H1 (cell line): ENCODE data around the gene ERC1. TPM values are rescaled to one million over a fixed set of nuclear protein-coding genes. Genes with fewer than 3 reads are reported as not detected.

Experiments
- EZH2 ChIP-seq: fragments of 200-600 bp; sonication (generic); IDR thresholded peaks from 2 replicates; pipeline ENCODE4 v1.7.1; 2012; ENCODE audit warnings: low read depth, mild to moderate bottlenecking, moderate library complexity, low read length, inconsistent platforms; ENCODE audit not compliant: severe bottlenecking
- GTF2F1 ChIP-seq: IDR thresholded peaks from 2 replicates; pipeline ENCODE4 v1.6.1; 2012; ENCODE audit warnings: low read depth, low read length, improper control_type of control experiment, borderline replicate concordance
- HDAC2 ChIP-seq, 2 experiments: fragments of 300-600 bp in 1 of 2; sonication (generic) in 1 of 2; IDR thresholded peaks; 2 replicates each; pipeline ENCODE4 v1.6.1; 2011 to 2012; ENCODE audit warnings: low read depth in 2 of 2, low read length in 2 of 2, mild to moderate bottlenecking in 2 of 2, moderate library complexity in 2 of 2, borderline replicate concordance in 1 of 2, inconsistent platforms in 1 of 2
- RAD21 ChIP-seq, 2 experiments: IDR thresholded peaks in 1 of 2; conservative IDR thresholded peaks in 1 of 2; 2 replicates each; pipeline ENCODE4 v1.6.1; 2011; ENCODE audit warnings: low read depth in 2 of 2, low read length in 2 of 2, improper control_type of control experiment in 1 of 2, inconsistent platforms in 1 of 2, mild to moderate bottlenecking in 1 of 2, moderate library complexity in 1 of 2
- SP4 ChIP-seq: IDR thresholded peaks from 2 replicates; pipeline ENCODE4 v1.6.1; 2012; ENCODE audit warnings: low read length, inconsistent platforms
- SRF ChIP-seq: IDR thresholded peaks from 2 replicates; pipeline ENCODE4 v1.6.1; 2011; ENCODE audit warnings: mild to moderate bottlenecking, low read depth, low read length, moderate library complexity
- TBP ChIP-seq: IDR thresholded peaks from 2 replicates; pipeline ENCODE4 v1.6.1; 2011; ENCODE audit warnings: low read depth, low read length, improper control_type of control experiment
- TCF12 ChIP-seq: IDR thresholded peaks from 2 replicates; pipeline ENCODE4 v1.6.1; 2011; ENCODE audit warnings: low read depth, mild to moderate bottlenecking, low read length
- polyA plus RNA-seq, 7 experiments: library from polyadenylated mRNA; depleted of rRNA in 3 of 7; stranded (reverse) in 5 of 7; unstranded in 2 of 7; fragments of >200 nt in 5 of 7; fragments of 200-250 nt in 2 of 7; gene quantifications; 1 replicate in 5 of 7; 2 replicates in 1 of 7; 4 replicates in 1 of 7; pipeline versions ENCODE4 v1.2.1 to v1.2.3, GENCODE V29; 2011 to 2013; ENCODE audit warnings: missing spikeins in 2 of 7, mixed read lengths in 2 of 7
- total RNA-seq: library from RNA; stranded (reverse); fragmentation: NEBNext Ultra II Directional; extraction: Animal tissue kit (Norgen Biotek cat#: 25700); gene quantifications from 2 replicates; pipeline ENCODE4 v1.2.1, GENCODE V29; 2021
- TF ChIP-seq, protein P1 (sequence below): fragments of 300-600 bp; sonication (generic); IDR thresholded peaks from 2 replicates; pipeline ENCODE4 v1.7.1; 2012; ENCODE audit warnings: low read length, moderate library complexity, mild to moderate bottlenecking, inconsistent platforms; ENCODE audit not compliant: insufficient replicate concordance

ERC1 gene
- total and polyA plus RNA-seq, 2 of the 8 experiments (the other 6 are each of a cell fraction or from before 2014, with no cell fraction given) = 7.8 to 45.7 TPM

GRCh38 chr12:1167784-1168183 lies 176.8 kb downstream of the ERC1 start (continued):
- TF ChIP-seq, protein P1, sequence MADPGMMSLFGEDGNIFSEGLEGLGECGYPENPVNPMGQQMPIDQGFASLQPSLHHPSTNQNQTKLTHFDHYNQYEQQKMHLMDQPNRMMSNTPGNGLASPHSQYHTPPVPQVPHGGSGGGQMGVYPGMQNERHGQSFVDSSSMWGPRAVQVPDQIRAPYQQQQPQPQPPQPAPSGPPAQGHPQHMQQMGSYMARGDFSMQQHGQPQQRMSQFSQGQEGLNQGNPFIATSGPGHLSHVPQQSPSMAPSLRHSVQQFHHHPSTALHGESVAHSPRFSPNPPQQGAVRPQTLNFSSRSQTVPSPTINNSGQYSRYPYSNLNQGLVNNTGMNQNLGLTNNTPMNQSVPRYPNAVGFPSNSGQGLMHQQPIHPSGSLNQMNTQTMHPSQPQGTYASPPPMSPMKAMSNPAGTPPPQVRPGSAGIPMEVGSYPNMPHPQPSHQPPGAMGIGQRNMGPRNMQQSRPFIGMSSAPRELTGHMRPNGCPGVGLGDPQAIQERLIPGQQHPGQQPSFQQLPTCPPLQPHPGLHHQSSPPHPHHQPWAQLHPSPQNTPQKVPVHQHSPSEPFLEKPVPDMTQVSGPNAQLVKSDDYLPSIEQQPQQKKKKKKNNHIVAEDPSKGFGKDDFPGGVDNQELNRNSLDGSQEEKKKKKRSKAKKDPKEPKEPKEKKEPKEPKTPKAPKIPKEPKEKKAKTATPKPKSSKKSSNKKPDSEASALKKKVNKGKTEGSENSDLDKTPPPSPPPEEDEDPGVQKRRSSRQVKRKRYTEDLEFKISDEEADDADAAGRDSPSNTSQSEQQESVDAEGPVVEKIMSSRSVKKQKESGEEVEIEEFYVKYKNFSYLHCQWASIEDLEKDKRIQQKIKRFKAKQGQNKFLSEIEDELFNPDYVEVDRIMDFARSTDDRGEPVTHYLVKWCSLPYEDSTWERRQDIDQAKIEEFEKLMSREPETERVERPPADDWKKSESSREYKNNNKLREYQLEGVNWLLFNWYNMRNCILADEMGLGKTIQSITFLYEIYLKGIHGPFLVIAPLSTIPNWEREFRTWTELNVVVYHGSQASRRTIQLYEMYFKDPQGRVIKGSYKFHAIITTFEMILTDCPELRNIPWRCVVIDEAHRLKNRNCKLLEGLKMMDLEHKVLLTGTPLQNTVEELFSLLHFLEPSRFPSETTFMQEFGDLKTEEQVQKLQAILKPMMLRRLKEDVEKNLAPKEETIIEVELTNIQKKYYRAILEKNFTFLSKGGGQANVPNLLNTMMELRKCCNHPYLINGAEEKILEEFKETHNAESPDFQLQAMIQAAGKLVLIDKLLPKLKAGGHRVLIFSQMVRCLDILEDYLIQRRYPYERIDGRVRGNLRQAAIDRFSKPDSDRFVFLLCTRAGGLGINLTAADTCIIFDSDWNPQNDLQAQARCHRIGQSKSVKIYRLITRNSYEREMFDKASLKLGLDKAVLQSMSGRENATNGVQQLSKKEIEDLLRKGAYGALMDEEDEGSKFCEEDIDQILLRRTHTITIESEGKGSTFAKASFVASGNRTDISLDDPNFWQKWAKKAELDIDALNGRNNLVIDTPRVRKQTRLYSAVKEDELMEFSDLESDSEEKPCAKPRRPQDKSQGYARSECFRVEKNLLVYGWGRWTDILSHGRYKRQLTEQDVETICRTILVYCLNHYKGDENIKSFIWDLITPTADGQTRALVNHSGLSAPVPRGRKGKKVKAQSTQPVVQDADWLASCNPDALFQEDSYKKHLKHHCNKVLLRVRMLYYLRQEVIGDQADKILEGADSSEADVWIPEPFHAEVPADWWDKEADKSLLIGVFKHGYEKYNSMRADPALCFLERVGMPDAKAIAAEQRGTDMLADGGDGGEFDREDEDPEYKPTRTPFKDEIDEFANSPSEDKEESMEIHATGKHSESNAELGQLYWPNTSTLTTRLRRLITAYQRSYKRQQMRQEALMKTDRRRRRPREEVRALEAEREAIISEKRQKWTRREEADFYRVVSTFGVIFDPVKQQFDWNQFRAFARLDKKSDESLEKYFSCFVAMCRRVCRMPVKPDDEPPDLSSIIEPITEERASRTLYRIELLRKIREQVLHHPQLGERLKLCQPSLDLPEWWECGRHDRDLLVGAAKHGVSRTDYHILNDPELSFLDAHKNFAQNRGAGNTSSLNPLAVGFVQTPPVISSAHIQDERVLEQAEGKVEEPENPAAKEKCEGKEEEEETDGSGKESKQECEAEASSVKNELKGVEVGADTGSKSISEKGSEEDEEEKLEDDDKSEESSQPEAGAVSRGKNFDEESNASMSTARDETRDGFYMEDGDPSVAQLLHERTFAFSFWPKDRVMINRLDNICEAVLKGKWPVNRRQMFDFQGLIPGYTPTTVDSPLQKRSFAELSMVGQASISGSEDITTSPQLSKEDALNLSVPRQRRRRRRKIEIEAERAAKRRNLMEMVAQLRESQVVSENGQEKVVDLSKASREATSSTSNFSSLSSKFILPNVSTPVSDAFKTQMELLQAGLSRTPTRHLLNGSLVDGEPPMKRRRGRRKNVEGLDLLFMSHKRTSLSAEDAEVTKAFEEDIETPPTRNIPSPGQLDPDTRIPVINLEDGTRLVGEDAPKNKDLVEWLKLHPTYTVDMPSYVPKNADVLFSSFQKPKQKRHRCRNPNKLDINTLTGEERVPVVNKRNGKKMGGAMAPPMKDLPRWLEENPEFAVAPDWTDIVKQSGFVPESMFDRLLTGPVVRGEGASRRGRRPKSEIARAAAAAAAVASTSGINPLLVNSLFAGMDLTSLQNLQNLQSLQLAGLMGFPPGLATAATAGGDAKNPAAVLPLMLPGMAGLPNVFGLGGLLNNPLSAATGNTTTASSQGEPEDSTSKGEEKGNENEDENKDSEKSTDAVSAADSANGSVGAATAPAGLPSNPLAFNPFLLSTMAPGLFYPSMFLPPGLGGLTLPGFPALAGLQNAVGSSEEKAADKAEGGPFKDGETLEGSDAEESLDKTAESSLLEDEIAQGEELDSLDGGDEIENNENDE = no peak
- TF ChIP-seq TBP = no peak
- TF ChIP-seq GTF2F1 = no peak
- no peak for TF ChIP-seq TCF12
- TF ChIP-seq RAD21 (IDR thresholded peaks at IDR 0.05 in 1 of 2, conservative IDR thresholded peaks at IDR 0.05 in 1 of 2; ENCODE audit: low read depth in 2 of 2, low read length in 2 of 2) = no peak
- TF ChIP-seq SRF = no peak
- TF ChIP-seq SP4 = no peak
- TF ChIP-seq HDAC2 (IDR thresholded peaks at IDR 0.05; ENCODE audit: borderline replicate concordance in 1 of 2, low read depth in 2 of 2, low read length in 2 of 2) = no peak
- no peak for TF ChIP-seq EZH2
